ENCODE results near the gene HLX. TPM values are rescaled to one million over a fixed set of nuclear protein-coding genes. Genes with fewer than 3 reads are reported as not detected.

The HLX gene
- total RNA-seq, 1 experiment from 2014 or later, result 0.39 TPM

GRCh38 chr1:220884109-220884980 lies 5.1 kb downstream of the HLX start:
- no TSS peak for BruUV-seq (replicated peaks)

More at GRCh38 chr1:220884109-220884980, 5.1 kb downstream of the HLX start:
- no peak for TF ChIP-seq SIN3A (IDR thresholded peaks at IDR 0.05; ENCODE audit: borderline replicate concordance, insufficient read depth, low read depth, low read length)
- TF ChIP-seq TCF7L2 (IDR thresholded peaks at IDR 0.05; ENCODE audit: low read depth, low read length), result no peak
- TF ChIP-seq CTCF (IDR thresholded peaks at IDR 0.05), result no peak
- TF ChIP-seq POLR2AphosphoS5 (IDR thresholded peaks at IDR 0.05; ENCODE audit: low read depth, low read length), result no peak
- TF ChIP-seq REST (IDR thresholded peaks at IDR 0.05; ENCODE audit: insufficient read depth in 1 of 2, low read depth in 2 of 2, low read length in 1 of 2), result no peak
- Histone ChIP-seq H3K4me3 (ENCODE audit: low read depth in 2 of 2, low read length in 2 of 2) (no peak overlapping the region), H3K27ac (ENCODE audit: low read length) (no peak overlapping the region), H3K9me3 (ENCODE audit: control insufficient read depth, insufficient read depth, low read depth, low read length) (no peaks in the 10 kb centered on the region), H3K4me1 (ENCODE audit: control insufficient read depth, insufficient read depth, low read length) (no peaks in the 10 kb centered on the region; the same call in 1 of the 2 replicates), H3K36me3 (ENCODE audit: control insufficient read depth, insufficient read depth, low read length) (no peaks in the 10 kb centered on the region), H3K27me3 (ENCODE audit: control insufficient read depth, insufficient read depth, low read length) (peaks cover 19% of the 10 kb centered on the region)
- ChIA-PET POLR2A (no interaction called here), CTCF (no interaction called here)
- ATAC-seq (no peak), DNase-seq (ENCODE audit: low read depth, low spot score) (no peak)
- intact Hi-C loops (cut with micrococcal nuclease; ENCODE audit: unreplicated experiment) (no loop called here), in situ Hi-C loops (cut with HindIII; ENCODE audit: low pct_unique_long_range_greater_than_20kb, low sequenced_read_pairs) (no loop called here)
